Breast epithelium (tissue), 3 donors: ENCODE measurements around the gene CCDC81.

Experiments used
- CTCF ChIP-seq, 3 donors: fragments of 450-650 bp; IDR thresholded peaks; one replicate each; pipeline ENCODE4 v1.5.1; 2016 to 2017; ENCODE audit warnings: antibody characterized with exemption in 3 of 3, mild to moderate bottlenecking in 3 of 3, moderate library complexity in 3 of 3
- POLR2A ChIP-seq: fragments of 450-650 bp; IDR thresholded peaks from one replicate; pipeline ENCODE4 v1.6.1; 2016; ENCODE audit warnings: antibody characterized with exemption, mild to moderate bottlenecking, moderate library complexity
- POLR2AphosphoS5 ChIP-seq, 3 donors: sonication (generic); formaldehyde crosslinking; IDR thresholded peaks; one replicate each; pipeline ENCODE4 v1.6.1; 2017; ENCODE audit warnings: antibody characterized with exemption in 3 of 3

GRCh38 chr11:86431258-86431657 is 56.6 kb downstream of the CCDC81 start:
- TF ChIP-seq CTCF (IDR thresholded peaks at IDR 0.05) (no peak), POLR2AphosphoS5 (IDR thresholded peaks at IDR 0.05) (no peak), POLR2A (no peak)
